DOHH2 (cell line): ENCODE results near the gene C2CD3.

Experiments used
- CTCF ChIP-seq: fragments of 200-600 bp; sonication (generic); IDR thresholded peaks from one replicate; pipeline ENCODE4 v1.5.1; 2014; ENCODE audit warnings: antibody characterized with exemption, mild to moderate bottlenecking, low read depth, low read length; ENCODE audit not compliant: poor library complexity, severe bottlenecking
- EZH2phosphoT487 ChIP-seq: fragments of 200-600 bp; sonication (generic); IDR thresholded peaks from 2 replicates; pipeline ENCODE4 v1.6.1; 2017; ENCODE audit warnings: borderline replicate concordance, mild to moderate bottlenecking, antibody characterized with exemption, low read length, moderate library complexity, mixed read lengths

DNA sequence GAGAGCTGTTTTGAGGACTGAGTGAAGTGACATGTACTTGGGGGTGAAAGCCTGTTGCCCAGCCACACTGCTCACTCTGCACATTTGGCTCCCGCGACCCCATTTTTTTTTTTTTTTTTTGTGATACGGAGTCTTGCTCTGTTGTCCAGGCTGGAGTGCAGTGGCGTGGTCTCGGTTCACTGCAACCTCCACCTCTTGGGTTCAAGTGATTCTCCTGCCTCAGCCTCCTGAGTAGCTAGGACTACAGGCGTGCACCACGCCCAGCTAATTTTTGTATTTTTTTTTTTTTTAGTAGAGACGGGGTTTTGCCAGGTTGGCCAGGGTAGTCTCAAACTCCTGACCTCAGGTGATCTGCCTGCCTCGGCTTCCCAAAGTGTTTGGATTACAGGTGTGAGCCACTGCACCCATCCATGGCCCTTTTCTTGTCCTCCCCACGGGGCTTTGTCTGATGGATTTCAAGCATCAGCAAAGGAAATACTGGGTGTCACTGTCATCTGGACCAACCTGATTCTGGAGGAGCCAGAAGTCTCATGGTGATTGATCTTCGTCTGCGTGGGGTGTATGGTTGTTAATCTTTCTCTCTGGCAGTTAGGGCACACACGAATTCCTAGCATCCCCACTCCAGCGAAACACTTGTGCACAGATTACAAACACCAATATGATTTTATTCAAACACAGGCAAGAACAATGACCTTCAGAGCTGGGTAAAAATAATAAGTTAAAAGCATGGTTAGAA, 158.6 kb downstream of the C2CD3 start:
- TF ChIP-seq CTCF = no peak
- TF ChIP-seq EZH2phosphoT487 = no peak
